Panc1 (cell line): ENCODE results near the gene GALNT9.

Experiments used
- CTCF ChIP-seq: fragments of 450-650 bp; IDR thresholded peaks from 2 replicates; pipeline ENCODE4 v1.5.1; 2017; ENCODE audit warnings: mild to moderate bottlenecking
- POLR2AphosphoS5 ChIP-seq: IDR thresholded peaks from 2 replicates; pipeline ENCODE4 v1.6.1; 2012; ENCODE audit warnings: mild to moderate bottlenecking, low read depth, low read length, moderate library complexity
- REST ChIP-seq, 2 experiments: IDR thresholded peaks; 2 replicates each; pipeline ENCODE4 v1.6.1; 2011 to 2012; ENCODE audit warnings: low read depth in 2 of 2, control low read depth in 1 of 2, low read length in 1 of 2, mild to moderate bottlenecking in 1 of 2, moderate library complexity in 1 of 2; ENCODE audit not compliant: insufficient read depth in 1 of 2
- TCF7L2 ChIP-seq: IDR thresholded peaks from 2 replicates; pipeline ENCODE4 v1.6.1; 2011; ENCODE audit warnings: mild to moderate bottlenecking, low read depth, low read length, inconsistent platforms

- TF ChIP-seq POLR2AphosphoS5 (no peak), TCF7L2 (no peak), CTCF (no peak), REST (IDR thresholded peaks at IDR 0.05; ENCODE audit: insufficient read depth in 1 of 2, low read depth in 2 of 2, low read length in 1 of 2) (no peak)
These were observed 66.9 kb downstream of the GALNT9 start for GRCh38 chr12:132262256-132263060.
